SK-N-SH treated with all-trans-retinoic acid at 6 μM for 48 hours (cell line): ENCODE results near the gene EVA1C.

Source experiments
- ATAC-seq: fragments of 200-7000 bp; cut with Tn5 transposase; 3 replicates; pipeline ENCODE4 v1.9.1; 2020; ENCODE audit warnings: mild to moderate bottlenecking, moderate library complexity
- ARNTL ChIP-seq: fragments of 450-650 bp; formaldehyde crosslinking; IDR thresholded peaks from 2 replicates; pipeline ENCODE4 v1.5.0; 2020; ENCODE audit warnings: low read depth, mild to moderate bottlenecking, moderate library complexity, borderline replicate concordance
- BACH2 ChIP-seq: fragments of 250-450 bp; sonication (Bioruptor Pico); IDR thresholded peaks from 2 replicates; pipeline ENCODE4 v1.9.0; 2021; ENCODE audit warnings: mild to moderate bottlenecking, borderline replicate concordance
- CSDC2 ChIP-seq: fragments of 250-450 bp; sonication (Bioruptor Pico); IDR thresholded peaks from 2 replicates; pipeline ENCODE4 v1.5.0; 2020; ENCODE audit warnings: mild to moderate bottlenecking, moderate library complexity
- ESRRG ChIP-seq: fragments of 250-450 bp; sonication (Bioruptor Pico); IDR thresholded peaks from 2 replicates; pipeline ENCODE4 v1.6.1; 2021; ENCODE audit warnings: mild to moderate bottlenecking
- GLIS3 ChIP-seq: fragments of 250-450 bp; sonication (Bioruptor Pico); IDR thresholded peaks from 2 replicates; pipeline ENCODE4 v1.5.0; 2020; ENCODE audit warnings: mild to moderate bottlenecking, moderate library complexity
- ISL1 ChIP-seq: fragments of 250-450 bp; sonication (Bioruptor Pico); IDR thresholded peaks from 2 replicates; pipeline ENCODE4 v2.1.2; 2022; ENCODE audit warnings: mild to moderate bottlenecking, moderate library complexity
- OSR1 ChIP-seq: fragments of 250-450 bp; sonication (Bioruptor Pico); IDR thresholded peaks from 2 replicates; pipeline ENCODE4 v1.8.0; 2022; ENCODE audit warnings: moderate library complexity, mild to moderate bottlenecking, inconsistent platforms
- PPARA ChIP-seq: fragments of 250-450 bp; sonication (Bioruptor Pico); IDR thresholded peaks from 2 replicates; pipeline ENCODE4 v1.5.0; 2020; ENCODE audit warnings: mild to moderate bottlenecking, borderline replicate concordance
- RARB ChIP-seq: fragments of 250-450 bp; sonication (Bioruptor Pico); IDR thresholded peaks from 2 replicates; pipeline ENCODE4 v1.8.0; 2021; ENCODE audit warnings: mild to moderate bottlenecking, moderate library complexity
- SNAI2 ChIP-seq: fragments of 250-450 bp; sonication (Bioruptor Pico); IDR thresholded peaks from 2 replicates; pipeline ENCODE4 v1.5.0; 2020; ENCODE audit warnings: mild to moderate bottlenecking, moderate library complexity
- TCF4 ChIP-seq: fragments of 250-450 bp; sonication (Bioruptor Pico); IDR thresholded peaks from 2 replicates; pipeline ENCODE4 v1.8.0; 2021; ENCODE audit warnings: mild to moderate bottlenecking, moderate library complexity, borderline replicate concordance
- TOX ChIP-seq: fragments of 250-450 bp; sonication (Bioruptor Pico); IDR thresholded peaks from 2 replicates; pipeline ENCODE4 v1.8.0; 2021; ENCODE audit warnings: mild to moderate bottlenecking, moderate library complexity, borderline replicate concordance
- ZC3H10 ChIP-seq: fragments of 250-450 bp; sonication (Bioruptor Pico); IDR thresholded peaks from 2 replicates; pipeline ENCODE4 v1.5.1; 2021; ENCODE audit warnings: mild to moderate bottlenecking, moderate library complexity
- ZFP3 ChIP-seq: fragments of 250-450 bp; sonication (Bioruptor Pico); IDR thresholded peaks from 2 replicates; pipeline ENCODE4 v1.5.0; 2020; ENCODE audit warnings: mild to moderate bottlenecking, moderate library complexity
- ZFP30 ChIP-seq: fragments of 450-650 bp; formaldehyde crosslinking; IDR thresholded peaks from 2 replicates; pipeline ENCODE4 v1.5.0; 2022; ENCODE audit warnings: mild to moderate bottlenecking, moderate library complexity
- ZNF565 ChIP-seq: fragments of 450-650 bp; formaldehyde crosslinking; conservative IDR thresholded peaks from 2 replicates; pipeline ENCODE4 v1.5.0; 2020; ENCODE audit warnings: low read depth, mild to moderate bottlenecking, moderate library complexity
- ZNF70 ChIP-seq: fragments of 450-650 bp; formaldehyde crosslinking; IDR thresholded peaks from 2 replicates; pipeline ENCODE4 v1.5.0; 2020; ENCODE audit warnings: mild to moderate bottlenecking, moderate library complexity
- ZNF8 ChIP-seq: fragments of 450-650 bp; formaldehyde crosslinking; IDR thresholded peaks from 2 replicates; pipeline ENCODE4 v1.5.0; 2020; ENCODE audit warnings: mild to moderate bottlenecking, moderate library complexity
- TF ChIP-seq, protein P1 (sequence below): fragments of 250-450 bp; sonication (Bioruptor Pico); IDR thresholded peaks from 2 replicates; pipeline ENCODE4 v1.5.1; 2020; ENCODE audit warnings: low read depth, mild to moderate bottlenecking, moderate library complexity
- TF ChIP-seq, protein P2 (sequence below): fragments of 250-450 bp; sonication (Bioruptor Pico); IDR thresholded peaks from 2 replicates; pipeline ENCODE4 v1.8.0; 2020; ENCODE audit warnings: mild to moderate bottlenecking, moderate library complexity, borderline replicate concordance
- TF ChIP-seq, protein P3 (sequence below): fragments of 250-450 bp; sonication (Bioruptor Pico); IDR thresholded peaks from 2 replicates; pipeline ENCODE4 v1.5.1; 2021; ENCODE audit warnings: mild to moderate bottlenecking, moderate library complexity
- TF ChIP-seq, protein P4 (sequence below): fragments of 250-450 bp; sonication (Bioruptor Pico); IDR thresholded peaks from 2 replicates; pipeline ENCODE4 v1.5.0; 2020; ENCODE audit warnings: mild to moderate bottlenecking, moderate library complexity

Gene EVA1C

DNA sequence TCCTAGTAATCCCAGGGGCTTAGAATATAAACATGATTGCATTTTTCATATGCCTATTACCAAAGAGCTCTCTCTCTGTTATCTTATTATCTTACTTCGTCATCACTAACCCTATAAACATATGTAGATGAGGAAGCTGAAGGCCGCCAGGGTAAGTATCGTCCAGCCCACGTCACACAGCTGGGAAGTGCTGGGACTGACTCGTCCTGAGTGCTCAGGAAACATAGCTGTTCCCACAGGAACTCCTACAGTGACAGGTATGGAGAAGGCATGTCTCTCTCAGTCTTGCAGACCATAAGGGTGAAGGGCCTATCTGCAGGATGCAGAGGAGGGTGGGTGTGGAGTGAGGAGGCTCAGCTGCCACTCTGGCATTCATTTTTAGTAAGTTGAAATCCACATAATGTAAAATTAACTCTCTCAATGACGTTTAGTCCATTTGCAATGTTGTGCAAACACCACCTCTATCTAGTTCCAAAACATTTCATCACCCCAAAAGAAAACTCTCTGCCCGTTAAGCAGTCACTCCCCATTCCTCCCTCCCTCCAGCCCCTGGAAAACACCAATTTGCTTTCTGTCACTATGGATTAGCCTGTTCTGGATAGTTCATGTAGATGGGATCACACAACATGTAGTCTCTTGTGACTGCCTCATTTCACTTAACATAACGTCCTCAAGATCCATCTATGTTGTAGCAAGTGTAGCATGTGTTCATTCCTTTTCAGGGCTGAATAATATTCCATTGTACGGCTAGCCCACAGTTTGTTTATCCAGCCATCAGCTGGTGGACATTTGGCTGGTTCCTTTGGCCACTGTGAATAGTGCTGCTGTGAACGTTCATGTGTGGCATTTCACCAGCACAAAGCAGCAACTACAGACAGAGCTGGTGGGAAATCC is 104.5 kb downstream of the EVA1C start:
- TF ChIP-seq PPARA (CRISPR knock-in tag) (no peak), SNAI2 (CRISPR knock-in tag) (no peak), ZC3H10 (CRISPR knock-in tag) (no peak), BACH2 (CRISPR knock-in tag) (no peak), ZNF70 (CRISPR knock-in tag) (no peak), ESRRG (CRISPR knock-in tag) (no peak), TOX (no peak), ZNF8 (CRISPR knock-in tag) (no peak), ZFP3 (no peak), TCF4 (CRISPR knock-in tag) (no peak), ZFP30 (CRISPR knock-in tag) (no peak), CSDC2 (CRISPR knock-in tag) (no peak), RARB (CRISPR knock-in tag) (no peak), GLIS3 (CRISPR knock-in tag) (no peak)
- TF ChIP-seq, protein P1, sequence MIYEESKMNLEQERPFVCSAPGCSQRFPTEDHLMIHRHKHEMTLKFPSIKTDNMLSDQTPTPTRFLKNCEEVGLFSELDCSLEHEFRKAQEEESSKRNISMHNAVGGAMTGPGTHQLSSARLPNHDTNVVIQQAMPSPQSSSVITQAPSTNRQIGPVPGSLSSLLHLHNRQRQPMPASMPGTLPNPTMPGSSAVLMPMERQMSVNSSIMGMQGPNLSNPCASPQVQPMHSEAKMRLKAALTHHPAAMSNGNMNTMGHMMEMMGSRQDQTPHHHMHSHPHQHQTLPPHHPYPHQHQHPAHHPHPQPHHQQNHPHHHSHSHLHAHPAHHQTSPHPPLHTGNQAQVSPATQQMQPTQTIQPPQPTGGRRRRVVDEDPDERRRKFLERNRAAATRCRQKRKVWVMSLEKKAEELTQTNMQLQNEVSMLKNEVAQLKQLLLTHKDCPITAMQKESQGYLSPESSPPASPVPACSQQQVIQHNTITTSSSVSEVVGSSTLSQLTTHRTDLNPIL (CRISPR knock-in tag) = no peak
- TF ChIP-seq, protein P2, sequence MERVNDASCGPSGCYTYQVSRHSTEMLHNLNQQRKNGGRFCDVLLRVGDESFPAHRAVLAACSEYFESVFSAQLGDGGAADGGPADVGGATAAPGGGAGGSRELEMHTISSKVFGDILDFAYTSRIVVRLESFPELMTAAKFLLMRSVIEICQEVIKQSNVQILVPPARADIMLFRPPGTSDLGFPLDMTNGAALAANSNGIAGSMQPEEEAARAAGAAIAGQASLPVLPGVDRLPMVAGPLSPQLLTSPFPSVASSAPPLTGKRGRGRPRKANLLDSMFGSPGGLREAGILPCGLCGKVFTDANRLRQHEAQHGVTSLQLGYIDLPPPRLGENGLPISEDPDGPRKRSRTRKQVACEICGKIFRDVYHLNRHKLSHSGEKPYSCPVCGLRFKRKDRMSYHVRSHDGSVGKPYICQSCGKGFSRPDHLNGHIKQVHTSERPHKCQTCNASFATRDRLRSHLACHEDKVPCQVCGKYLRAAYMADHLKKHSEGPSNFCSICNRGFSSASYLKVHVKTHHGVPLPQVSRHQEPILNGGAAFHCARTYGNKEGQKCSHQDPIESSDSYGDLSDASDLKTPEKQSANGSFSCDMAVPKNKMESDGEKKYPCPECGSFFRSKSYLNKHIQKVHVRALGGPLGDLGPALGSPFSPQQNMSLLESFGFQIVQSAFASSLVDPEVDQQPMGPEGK (CRISPR knock-in tag) = no peak
- TF ChIP-seq, protein P3, sequence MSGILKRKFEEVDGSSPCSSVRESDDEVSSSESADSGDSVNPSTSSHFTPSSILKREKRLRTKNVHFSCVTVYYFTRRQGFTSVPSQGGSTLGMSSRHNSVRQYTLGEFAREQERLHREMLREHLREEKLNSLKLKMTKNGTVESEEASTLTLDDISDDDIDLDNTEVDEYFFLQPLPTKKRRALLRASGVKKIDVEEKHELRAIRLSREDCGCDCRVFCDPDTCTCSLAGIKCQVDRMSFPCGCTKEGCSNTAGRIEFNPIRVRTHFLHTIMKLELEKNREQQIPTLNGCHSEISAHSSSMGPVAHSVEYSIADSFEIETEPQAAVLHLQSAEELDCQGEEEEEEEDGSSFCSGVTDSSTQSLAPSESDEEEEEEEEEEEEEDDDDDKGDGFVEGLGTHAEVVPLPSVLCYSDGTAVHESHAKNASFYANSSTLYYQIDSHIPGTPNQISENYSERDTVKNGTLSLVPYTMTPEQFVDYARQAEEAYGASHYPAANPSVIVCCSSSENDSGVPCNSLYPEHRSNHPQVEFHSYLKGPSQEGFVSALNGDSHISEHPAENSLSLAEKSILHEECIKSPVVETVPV = no peak
- TF ChIP-seq, protein P4, sequence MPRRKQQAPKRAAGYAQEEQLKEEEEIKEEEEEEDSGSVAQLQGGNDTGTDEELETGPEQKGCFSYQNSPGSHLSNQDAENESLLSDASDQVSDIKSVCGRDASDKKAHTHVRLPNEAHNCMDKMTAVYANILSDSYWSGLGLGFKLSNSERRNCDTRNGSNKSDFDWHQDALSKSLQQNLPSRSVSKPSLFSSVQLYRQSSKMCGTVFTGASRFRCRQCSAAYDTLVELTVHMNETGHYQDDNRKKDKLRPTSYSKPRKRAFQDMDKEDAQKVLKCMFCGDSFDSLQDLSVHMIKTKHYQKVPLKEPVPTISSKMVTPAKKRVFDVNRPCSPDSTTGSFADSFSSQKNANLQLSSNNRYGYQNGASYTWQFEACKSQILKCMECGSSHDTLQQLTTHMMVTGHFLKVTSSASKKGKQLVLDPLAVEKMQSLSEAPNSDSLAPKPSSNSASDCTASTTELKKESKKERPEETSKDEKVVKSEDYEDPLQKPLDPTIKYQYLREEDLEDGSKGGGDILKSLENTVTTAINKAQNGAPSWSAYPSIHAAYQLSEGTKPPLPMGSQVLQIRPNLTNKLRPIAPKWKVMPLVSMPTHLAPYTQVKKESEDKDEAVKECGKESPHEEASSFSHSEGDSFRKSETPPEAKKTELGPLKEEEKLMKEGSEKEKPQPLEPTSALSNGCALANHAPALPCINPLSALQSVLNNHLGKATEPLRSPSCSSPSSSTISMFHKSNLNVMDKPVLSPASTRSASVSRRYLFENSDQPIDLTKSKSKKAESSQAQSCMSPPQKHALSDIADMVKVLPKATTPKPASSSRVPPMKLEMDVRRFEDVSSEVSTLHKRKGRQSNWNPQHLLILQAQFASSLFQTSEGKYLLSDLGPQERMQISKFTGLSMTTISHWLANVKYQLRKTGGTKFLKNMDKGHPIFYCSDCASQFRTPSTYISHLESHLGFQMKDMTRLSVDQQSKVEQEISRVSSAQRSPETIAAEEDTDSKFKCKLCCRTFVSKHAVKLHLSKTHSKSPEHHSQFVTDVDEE = no peak
- peak; percentile 40 for ATAC-seq

DNA sequence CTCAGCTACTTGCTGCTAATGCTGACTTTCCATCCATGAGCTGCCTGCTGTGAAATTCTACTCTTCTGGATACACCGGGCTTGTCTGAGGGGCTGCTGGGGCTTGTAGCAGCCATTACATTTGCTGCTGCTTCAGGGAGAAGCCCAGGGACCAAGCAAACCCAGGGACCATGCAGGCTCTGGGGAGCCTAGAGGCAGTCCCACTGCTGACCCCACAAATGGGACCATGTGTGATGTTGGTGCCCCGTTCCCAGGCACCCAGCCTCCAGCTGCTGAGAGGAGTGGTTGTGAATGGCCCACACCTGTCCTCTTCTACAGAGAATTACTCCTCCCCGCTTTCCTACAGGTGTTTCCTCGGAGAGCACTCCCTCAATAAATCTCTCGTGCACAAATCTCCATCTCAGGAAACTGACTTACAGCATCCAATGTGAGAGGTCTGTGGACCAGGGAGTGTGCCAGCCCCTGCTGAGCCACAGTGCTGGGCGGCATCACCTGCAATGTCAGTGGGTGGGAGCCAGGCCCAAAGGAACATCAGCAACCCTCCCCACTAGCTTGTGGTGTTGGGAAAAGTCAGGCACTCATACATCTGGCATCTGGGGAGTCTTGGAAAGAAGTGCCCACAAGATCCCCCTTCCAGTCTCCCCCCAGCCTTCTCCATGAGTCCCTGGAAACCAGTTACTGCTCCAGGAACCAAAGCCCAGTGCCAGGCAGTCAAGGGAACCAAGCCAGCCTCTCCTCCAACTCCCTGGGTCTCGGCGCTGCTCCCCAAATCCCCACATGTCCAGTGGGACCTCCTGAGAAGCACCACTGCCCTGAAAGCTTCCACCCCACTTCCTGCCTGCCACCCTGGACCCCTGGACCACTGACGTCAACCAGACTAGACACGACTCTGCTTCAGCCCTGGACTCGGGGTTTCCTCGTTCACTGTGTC is 107.7 kb downstream of the EVA1C start:
- TF ChIP-seq ESRRG (CRISPR knock-in tag) = no peak
- no peak for TF ChIP-seq SNAI2 (CRISPR knock-in tag)
- ATAC-seq = no peak

DNA sequence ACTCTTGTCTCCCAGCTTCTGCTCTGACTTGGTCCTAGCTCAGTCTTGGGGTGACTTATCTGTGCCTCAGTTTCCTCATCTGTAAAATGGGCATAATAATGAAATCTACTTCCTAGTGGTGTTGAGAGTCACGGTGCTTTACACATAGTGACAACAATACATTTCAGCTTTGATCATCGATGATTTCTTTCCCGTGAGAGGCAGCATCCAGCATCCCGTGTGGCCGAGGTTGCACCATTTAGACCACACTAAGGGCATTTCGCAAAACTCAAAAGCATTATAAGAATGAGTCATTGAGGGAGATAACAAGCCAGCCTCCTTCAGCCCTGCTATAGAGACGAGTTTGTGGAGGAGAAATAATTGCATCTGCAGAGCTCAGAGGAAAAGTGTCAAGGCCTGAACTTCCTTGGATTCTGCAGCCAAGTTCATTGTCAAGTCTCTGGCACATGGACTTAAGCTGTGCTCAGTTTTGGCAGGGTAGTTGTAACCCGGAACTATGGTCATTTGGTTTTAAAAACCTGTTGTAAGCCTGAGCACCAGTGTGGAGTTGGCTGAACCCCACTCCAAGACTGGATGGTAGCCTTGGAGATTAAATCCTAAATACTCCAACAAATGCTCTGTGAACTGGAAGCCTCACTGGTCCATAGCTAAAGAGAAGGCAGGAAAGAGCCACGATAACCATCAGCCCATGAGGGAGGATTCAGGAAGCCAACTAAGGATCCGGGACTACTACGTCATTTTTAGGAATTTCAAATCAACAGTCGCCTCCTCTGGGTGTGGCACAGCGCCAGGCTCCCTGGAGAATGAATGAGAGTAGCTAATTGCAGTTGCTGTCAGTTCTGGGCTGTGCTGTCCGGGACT is 108.6 kb downstream of the EVA1C start:
- peak; percentile 82 for ATAC-seq
- no peak for TF ChIP-seq TOX
- no peak for TF ChIP-seq RARB (CRISPR knock-in tag)
- TF ChIP-seq, protein P4 = no peak
- TF ChIP-seq ZNF8 (CRISPR knock-in tag) = no peak
- TF ChIP-seq ESRRG (CRISPR knock-in tag) = no peak
- TF ChIP-seq ISL1 (CRISPR knock-in tag) = no peak; the same call in none of the 2 replicates
- TF ChIP-seq ZFP30 (CRISPR knock-in tag) = no peak
- no peak for TF ChIP-seq ARNTL (CRISPR knock-in tag)
- TF ChIP-seq OSR1 (CRISPR knock-in tag) = no peak
- TF ChIP-seq CSDC2 (CRISPR knock-in tag) = no peak
- no peak for TF ChIP-seq TCF4 (CRISPR knock-in tag)
- no peak for TF ChIP-seq SNAI2 (CRISPR knock-in tag)
- TF ChIP-seq ZNF565 (CRISPR knock-in tag) = no peak
- TF ChIP-seq BACH2 (CRISPR knock-in tag) = no peak
- no peak for TF ChIP-seq ZC3H10 (CRISPR knock-in tag)
